ENCODE results near the gene SLC8A3. TPM values are rescaled to one million over a fixed set of nuclear protein-coding genes. Genes with fewer than 3 reads are reported as not detected.

Gene SLC8A3
- total RNA-seq, 1 experiment from 2014 or later, result 0.13 TPM

DNA sequence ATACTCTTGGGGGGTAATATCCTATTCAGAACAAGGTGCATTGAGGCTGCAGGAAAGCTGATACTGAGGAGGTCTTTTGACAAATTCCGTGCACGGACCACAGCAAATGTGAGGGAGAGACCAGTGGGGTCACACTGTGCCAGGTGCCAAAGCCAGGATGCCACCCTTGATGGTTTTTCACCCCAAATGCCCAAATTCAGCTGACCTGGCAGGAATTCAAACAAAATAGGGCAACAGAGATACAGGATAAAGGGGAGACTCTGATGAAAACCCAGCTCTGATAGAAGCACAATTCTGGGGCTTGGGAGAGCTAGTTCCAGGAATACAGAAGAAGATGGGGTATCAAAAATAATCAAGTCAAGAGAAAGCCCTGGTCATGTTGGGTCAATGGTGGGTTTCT is 55.3 kb downstream of the SLC8A3 start:
- H2BK120ac ChIP-seq (ENCODE audit: low read depth, low read length, poor library complexity, severe bottlenecking), result no peak overlapping the region
- peaks cover 7% of the 10 kb centered on the region in 2 experiments; a peak in 2 of 4 replicates for H3K4me1 Mint-ChIP-seq
- TF ChIP-seq, protein P1, sequence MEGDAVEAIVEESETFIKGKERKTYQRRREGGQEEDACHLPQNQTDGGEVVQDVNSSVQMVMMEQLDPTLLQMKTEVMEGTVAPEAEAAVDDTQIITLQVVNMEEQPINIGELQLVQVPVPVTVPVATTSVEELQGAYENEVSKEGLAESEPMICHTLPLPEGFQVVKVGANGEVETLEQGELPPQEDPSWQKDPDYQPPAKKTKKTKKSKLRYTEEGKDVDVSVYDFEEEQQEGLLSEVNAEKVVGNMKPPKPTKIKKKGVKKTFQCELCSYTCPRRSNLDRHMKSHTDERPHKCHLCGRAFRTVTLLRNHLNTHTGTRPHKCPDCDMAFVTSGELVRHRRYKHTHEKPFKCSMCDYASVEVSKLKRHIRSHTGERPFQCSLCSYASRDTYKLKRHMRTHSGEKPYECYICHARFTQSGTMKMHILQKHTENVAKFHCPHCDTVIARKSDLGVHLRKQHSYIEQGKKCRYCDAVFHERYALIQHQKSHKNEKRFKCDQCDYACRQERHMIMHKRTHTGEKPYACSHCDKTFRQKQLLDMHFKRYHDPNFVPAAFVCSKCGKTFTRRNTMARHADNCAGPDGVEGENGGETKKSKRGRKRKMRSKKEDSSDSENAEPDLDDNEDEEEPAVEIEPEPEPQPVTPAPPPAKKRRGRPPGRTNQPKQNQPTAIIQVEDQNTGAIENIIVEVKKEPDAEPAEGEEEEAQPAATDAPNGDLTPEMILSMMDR (conservative IDR thresholded peaks at IDR 0.05), result no peak
- no peak overlapping the region for H4K5ac ChIP-seq (ENCODE audit: insufficient read length, low read depth, low read length)
- no peaks in the 10 kb centered on the region for H3K79me2 ChIP-seq (ENCODE audit: insufficient read depth, low read length)
- H3T11ph ChIP-seq (ENCODE audit: low read length), result no peak overlapping the region
- no peaks in the 10 kb centered on the region for H3K4me1 ChIP-seq (ENCODE audit: insufficient read depth, low read length)
- no peak overlapping the region for H3K27ac Mint-ChIP-seq
- H3K23me2 ChIP-seq (ENCODE audit: insufficient read length, low read depth, low read length, poor library complexity, severe bottlenecking), result no peaks in the 10 kb centered on the region
- DNase-seq, result no peak
- H3K4me2 ChIP-seq (ENCODE audit: insufficient read depth, insufficient read length, low read length), result no peak overlapping the region
- H3K9me3 Mint-ChIP-seq, result no peaks in the 10 kb centered on the region
- no peak overlapping the region for H3K27ac ChIP-seq (ENCODE audit: insufficient read length, low read depth, low read length)
- no peak overlapping the region for H3K23ac ChIP-seq (ENCODE audit: insufficient read length, low read depth, low read length)
- H3K9ac ChIP-seq (ENCODE audit: extremely low read depth, insufficient read length, low read length), result no peak overlapping the region
- no peak overlapping the region for H2BK20ac ChIP-seq (ENCODE audit: low read depth, low read length, poor library complexity, severe bottlenecking)
- no peak overlapping the region for H4K8ac ChIP-seq (replicated peaks; ENCODE audit: insufficient read length, low read depth, low read length)
- H3K9me3 ChIP-seq (ENCODE audit: control insufficient read depth, low read depth, low read length), result no peaks in the 10 kb centered on the region
- no peak overlapping the region for H3K4ac ChIP-seq (ENCODE audit: low read depth, low read length)
- no peak overlapping the region for H2BK5ac ChIP-seq (ENCODE audit: insufficient read length, low read length)
- H2AFZ ChIP-seq (ENCODE audit: low read length), result no peak overlapping the region
- no peaks in the 10 kb centered on the region for H3K27me3 ChIP-seq (ENCODE audit: insufficient read depth, low read length)
- peaks cover 9% of the 10 kb centered on the region for H3K27me3 Mint-ChIP-seq (ENCODE audit: low read depth)
- H2BK12ac ChIP-seq (ENCODE audit: insufficient read length, low read depth, low read length), result no peak overlapping the region
- no peak overlapping the region for H3K18ac ChIP-seq (ENCODE audit: insufficient read length, low read depth, low read length)
- WGBS (ENCODE audit: extremely low coverage, insufficient read length, low lambda C conversion rate), result no CpG with 5 or more reads among the region's 2 CpGs
- no peak overlapping the region for H3K4me3 Mint-ChIP-seq
- H4K91ac ChIP-seq (ENCODE audit: insufficient read length, low read depth, low read length), result no peak overlapping the region
- no peak overlapping the region for H3K14ac ChIP-seq (ENCODE audit: insufficient read depth, low read length)
- H4K20me1 ChIP-seq (ENCODE audit: control insufficient read depth, insufficient read depth, insufficient read length), result no peaks in the 10 kb centered on the region
- H3K56ac ChIP-seq (ENCODE audit: insufficient read length, low read depth, low read length), result no peak overlapping the region
- no peaks in the 10 kb centered on the region for H3K36me3 Mint-ChIP-seq (ENCODE audit: insufficient read depth in 1 of 3, low read depth in 3 of 3)
- no peaks in the 10 kb centered on the region for H3K79me1 ChIP-seq (ENCODE audit: insufficient read depth, low read depth, low read length, poor library complexity, severe bottlenecking)
- no peak overlapping the region for H2BK15ac ChIP-seq (ENCODE audit: low read depth, low read length)
- no peak overlapping the region for H2AK5ac ChIP-seq (ENCODE audit: insufficient read length, low read length)

All from H9 (cell line).